ENCODE data around the gene OR2H2.

GRCh38 chr6:29633534-29633905 is 48.6 kb downstream of the OR2H2 start:
- TF ChIP-seq FOXP2 (optimal IDR thresholded peaks at IDR 0.05; ENCODE audit: borderline replicate concordance, extremely low read depth, extremely low read length, insufficient read depth), result no peak
- no peak for TF ChIP-seq TAF1 (IDR thresholded peaks at IDR 0.05; ENCODE audit: borderline replicate concordance, insufficient read depth, low read length)
- TF ChIP-seq POLR2AphosphoS5 (IDR thresholded peaks at IDR 0.05; ENCODE audit: low read depth, low read length), result no peak

All from PFSK-1 (cell line).